CD1c-positive myeloid dendritic cell (primary cell): Measurements from ENCODE around the gene FOXN3.

ENCODE experiments used
- DNase-seq: peaks from one replicate; pipeline ENCODE4 v3.0.0-alpha.2; 2016; ENCODE audit errors: extremely low spot score

Gene FOXN3

GRCh38 chr14:89408907-89409700, 7.9 kb downstream of the FOXN3 start:
- no peak for DNase-seq

- no peak for DNase-seq
Observed at GRCh38 chr14:89407856-89408255, 9.2 kb downstream of the FOXN3 start.

DNA sequence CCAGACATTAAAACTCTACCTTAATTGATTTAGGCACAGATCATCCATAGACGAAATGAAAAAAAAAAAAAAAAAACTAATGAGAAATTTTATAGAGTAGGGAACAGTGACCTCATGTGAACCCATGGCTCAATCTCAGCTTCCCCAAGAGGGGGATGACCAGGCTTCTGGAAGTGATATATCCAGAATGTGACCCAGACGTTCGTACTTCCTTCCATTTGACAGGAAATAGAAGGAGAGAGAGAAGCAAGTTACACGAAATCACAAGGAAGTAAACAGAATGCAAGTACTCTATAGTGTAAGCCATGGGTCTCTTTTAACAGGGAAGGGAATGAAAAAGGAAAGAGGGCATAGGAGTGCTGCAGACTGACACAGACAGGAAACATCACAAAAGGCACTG, 10.1 kb downstream of the FOXN3 start:
- peak; percentile 45 for DNase-seq

DNA sequence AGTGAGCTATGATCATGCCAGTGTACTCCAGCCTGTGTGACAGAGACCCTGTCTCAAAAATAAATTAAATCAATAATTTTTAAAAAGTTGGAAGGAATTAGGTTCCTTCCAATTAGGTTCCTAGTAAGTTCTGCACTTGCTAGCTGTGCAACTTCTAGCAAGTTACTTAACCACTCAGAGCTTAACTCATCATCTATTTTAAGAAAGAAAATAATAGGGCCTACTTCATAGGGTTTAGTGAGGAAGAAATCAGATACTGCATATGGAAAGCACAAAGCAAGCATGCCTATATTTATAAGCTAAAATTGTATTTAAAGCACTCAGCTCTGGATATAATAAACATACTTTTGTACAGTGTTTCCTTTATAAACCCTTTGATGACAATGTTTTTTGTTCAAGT, 10.7 kb downstream of the FOXN3 start:
- no peak for DNase-seq

DNA sequence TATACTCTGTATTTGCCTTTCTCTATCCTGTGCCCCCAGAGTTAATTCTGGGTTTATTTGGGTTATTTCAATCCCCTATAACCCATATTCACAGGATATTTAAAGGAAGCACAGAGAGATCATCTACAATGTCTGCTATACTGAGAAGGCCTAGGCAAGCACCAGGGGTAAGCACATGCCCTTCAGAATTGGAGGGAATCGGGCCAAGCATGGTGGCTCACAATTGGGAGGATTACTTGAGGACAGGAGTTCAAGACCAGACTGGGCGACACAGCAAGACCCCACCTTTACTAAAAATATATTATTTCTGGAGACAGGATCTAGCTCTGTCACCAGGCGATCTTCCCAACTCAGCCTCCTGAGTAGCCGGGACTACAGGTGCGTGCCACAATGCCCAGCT, 11.3 kb downstream of the FOXN3 start:
- no peak for DNase-seq

- DNase-seq: no peak
Observed at GRCh38 chr14:89402363-89402762, 14.7 kb downstream of the FOXN3 start.

- DNase-seq: no peak
Observed at GRCh38 chr14:89401761-89402160, 15.3 kb downstream of the FOXN3 start.

GRCh38 chr14:89401241-89401640, 15.8 kb downstream of the FOXN3 start:
- DNase-seq: no peak

- no peak for DNase-seq
Observed at GRCh38 chr14:89400529-89400928, 16.5 kb downstream of the FOXN3 start.

DNA sequence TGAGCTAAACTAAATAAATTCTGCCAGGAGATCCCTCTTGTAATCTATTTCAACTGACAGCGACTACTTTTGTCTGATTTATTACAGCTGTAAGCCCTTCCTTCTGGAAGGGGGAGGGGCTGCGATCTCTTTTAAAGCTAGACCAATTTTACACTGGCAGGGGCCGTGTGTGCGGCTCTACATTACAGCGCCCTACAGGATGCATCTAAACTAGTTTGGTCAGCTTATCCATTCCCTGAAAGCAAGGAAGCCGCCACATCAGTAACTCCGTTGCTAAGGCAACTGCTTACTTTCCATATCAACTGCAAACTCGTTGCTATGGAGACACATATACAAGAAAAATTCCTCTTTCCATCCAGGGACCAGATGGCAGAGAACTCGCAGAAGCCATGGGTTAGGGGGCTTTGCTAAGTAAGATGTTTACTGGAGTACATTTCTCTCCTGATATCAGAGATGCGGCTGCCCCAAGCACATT, 17.4 kb downstream of the FOXN3 start:
- DNase-seq: peak; percentile 21

GRCh38 chr14:89399157-89399556, 17.9 kb downstream of the FOXN3 start:
- no peak for DNase-seq

GRCh38 chr14:89397569-89398230, 19.3 kb downstream of the FOXN3 start:
- DNase-seq: peak; percentile 17

DNA sequence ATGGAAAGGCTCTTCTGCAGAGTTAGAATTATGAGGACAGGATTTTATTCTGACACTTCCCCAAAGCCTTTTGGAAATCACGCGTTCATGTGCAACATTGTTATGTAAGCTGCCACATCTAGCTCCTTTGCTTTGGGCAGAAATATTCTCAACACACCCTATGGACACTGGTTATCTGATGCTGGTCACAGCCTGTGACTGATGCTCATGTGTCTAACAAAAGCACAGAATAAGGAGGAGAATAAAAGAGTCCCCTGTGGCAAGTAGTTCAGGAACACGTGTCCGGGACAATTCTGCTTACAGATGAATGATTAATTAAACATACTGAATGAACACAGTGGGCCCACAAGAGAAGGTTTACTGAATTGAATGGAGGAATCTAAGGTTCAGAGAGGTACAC, 22.1 kb downstream of the FOXN3 start:
- DNase-seq: peak; percentile 32

DNA sequence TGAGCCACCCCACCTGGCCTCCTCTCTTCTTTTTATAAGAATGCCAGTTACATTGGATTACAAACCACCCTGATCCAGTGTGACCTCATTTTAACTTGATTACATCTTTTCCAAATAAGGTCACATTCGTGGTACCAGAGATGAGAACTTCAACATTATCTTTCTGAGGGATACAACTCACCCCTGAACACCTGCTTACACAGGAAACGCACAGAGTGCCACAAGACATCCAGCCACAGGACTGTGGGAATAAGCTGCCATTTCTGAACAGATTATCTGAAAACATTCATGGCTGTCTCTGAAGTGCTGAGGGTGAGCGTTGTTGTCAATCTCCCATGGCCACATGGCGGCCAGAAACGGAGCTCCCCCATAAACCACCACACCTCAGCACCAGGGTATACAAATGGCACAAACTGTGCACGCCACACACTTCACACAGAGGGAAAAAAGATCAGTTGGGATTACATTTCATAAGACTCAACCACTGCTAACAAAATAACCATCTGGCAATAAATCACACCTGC, 23.7 kb downstream of the FOXN3 start:
- DNase-seq: no peak

- no peak for DNase-seq
Observed at GRCh38 chr14:89392181-89392580, 24.9 kb downstream of the FOXN3 start.

DNA sequence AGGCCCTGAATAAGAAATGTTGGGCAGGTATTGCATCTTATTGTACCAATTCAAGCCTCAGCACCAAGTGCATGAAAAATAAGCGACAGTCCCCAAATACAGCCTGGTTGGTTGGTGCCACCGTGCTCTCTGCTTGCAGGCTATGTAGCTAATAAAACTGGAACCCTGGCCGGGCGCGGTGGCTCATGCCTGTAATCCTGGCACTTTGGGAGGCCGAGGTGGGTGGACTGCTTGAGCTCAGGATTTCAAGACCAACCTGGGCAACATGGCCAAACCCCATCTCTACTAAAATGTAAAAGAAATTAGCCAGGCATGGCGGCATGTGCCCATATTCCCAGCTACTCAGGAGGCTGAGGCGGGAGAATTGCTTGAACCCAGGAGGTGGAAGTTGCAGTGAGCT, 25.5 kb downstream of the FOXN3 start:
- no peak for DNase-seq

DNA sequence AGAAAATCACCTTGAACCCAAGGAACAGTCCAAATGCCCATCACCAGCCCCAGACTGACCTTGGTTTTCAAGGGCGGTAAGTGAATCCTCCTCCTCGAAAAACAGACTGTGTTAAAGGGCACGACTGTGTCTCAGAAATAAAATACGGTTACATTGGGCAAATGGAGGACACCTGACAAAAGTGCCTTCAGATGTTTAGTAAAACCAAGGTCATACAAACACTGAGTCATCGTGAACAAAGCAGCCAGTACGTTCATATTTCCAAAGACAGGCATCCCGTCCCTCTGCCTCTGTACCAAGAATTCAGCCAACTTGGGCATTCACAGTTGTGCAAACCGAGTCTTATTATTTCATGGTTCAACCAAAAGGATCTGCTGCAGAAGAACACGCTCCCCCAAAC, 25.9 kb downstream of the FOXN3 start:
- no peak for DNase-seq

DNA sequence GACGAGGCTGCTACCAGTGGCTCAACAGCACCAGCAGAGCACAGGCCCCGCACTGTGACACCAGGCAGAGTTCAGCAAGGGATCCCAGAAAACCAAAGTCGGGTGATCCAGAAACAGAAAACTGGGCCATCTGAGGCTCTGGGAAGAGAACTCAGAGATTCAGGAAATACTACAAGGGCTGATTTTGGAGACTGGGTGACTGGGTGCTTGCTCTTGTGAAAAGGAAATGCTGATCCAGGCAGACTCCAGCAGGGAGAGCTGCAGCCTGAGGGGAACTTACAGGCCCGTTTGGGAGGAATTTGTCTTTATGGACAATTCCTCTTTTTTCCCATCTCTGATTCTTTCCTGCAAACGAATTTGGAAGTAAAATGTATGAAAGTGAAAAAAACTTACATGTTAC, 28.2 kb downstream of the FOXN3 start:
- peak; percentile 39 for DNase-seq

GRCh38 chr14:89387922-89388685, 28.9 kb downstream of the FOXN3 start:
- no peak for DNase-seq

GRCh38 chr14:89386212-89386886, 30.7 kb downstream of the FOXN3 start:
- DNase-seq: peak; percentile 57

- no peak for DNase-seq
Observed at GRCh38 chr14:89384636-89385035, 32.4 kb downstream of the FOXN3 start.

DNA sequence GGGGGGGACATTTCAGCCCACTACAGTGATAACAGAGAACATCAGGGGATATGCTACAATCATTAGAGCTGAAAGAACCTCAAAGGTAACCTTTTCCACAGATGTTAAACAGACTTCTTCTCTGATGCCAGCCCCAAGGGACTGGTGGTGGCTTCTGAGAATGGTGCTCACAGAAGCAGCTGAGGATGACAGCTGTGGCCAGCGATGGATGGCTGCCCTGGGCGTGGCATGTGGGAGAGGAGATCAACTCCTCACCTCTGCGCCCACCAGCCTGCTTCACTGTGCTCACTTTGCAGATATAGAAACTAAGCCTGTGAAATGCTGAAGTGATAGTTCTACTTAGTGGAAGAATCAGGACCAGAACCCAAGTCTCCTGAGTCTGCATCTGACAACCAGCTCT, 33.0 kb downstream of the FOXN3 start:
- DNase-seq: no peak
